Tibial artery (tissue), 4 donors: Measurements from ENCODE around the gene INPP5D.

ENCODE experiments used
- DNase-seq, 2 donors: peaks; one replicate each; pipeline ENCODE4 v3.0.0-alpha.2; 2019
- H3K27ac ChIP-seq, 2 donors: fragments of 200-600 bp; sonication (generic) in 1 of 2; 1 replicate in 1 of 2; 2 replicates in 1 of 2; pipeline ENCODE4 v1.5.1; 2018 to 2019; ENCODE audit warnings: mild to moderate bottlenecking in 1 of 2
- H3K27me3 ChIP-seq, 2 donors: fragments of 200-600 bp; sonication (generic) in 1 of 2; one replicate each; pipeline versions ENCODE4 v1.5.1 to v1.6.0; 2016 to 2019
- H3K36me3 ChIP-seq, 3 donors: fragments of 200-600 bp; sonication (generic) in 2 of 3; one replicate each; pipeline ENCODE4 v1.5.1; 2016 to 2019; ENCODE audit warnings: mild to moderate bottlenecking in 2 of 3
- H3K4me1 ChIP-seq, 4 donors: fragments of 200-600 bp; sonication (generic) in 2 of 4; 1 replicate in 3 of 4; 2 replicates in 1 of 4; pipeline ENCODE4 v1.5.1; 2016 to 2019
- H3K4me3 ChIP-seq, 2 donors: fragments of 200-600 bp; sonication (generic) in 1 of 2; 1 replicate in 1 of 2; 2 replicates in 1 of 2; pipeline ENCODE4 v1.5.1; 2018 to 2019; ENCODE audit warnings: mild to moderate bottlenecking in 2 of 2
- H3K9me3 ChIP-seq, 3 donors: fragments of 200-600 bp; sonication (generic) in 1 of 3; one replicate each; pipeline ENCODE4 v1.5.1; 2016 to 2019
- intact Hi-C: fragments of 100-400 bp; cut with DNase I; formaldehyde crosslinking; loops from one replicate; pipeline ENCODE4 v1.15.0; 2023; ENCODE audit warnings: low total_unique reads
- TF ChIP-seq, protein P1 (sequence below), 2 experiments: fragments of 200-600 bp in 1 of 2; fragments of 450-650 bp in 1 of 2; IDR thresholded peaks; one replicate each; pipeline ENCODE4 v1.5.1; 2017 to 2019; ENCODE audit warnings: antibody characterized with exemption in 2 of 2, mild to moderate bottlenecking in 1 of 2, moderate library complexity in 1 of 2

The INPP5D gene

DNA sequence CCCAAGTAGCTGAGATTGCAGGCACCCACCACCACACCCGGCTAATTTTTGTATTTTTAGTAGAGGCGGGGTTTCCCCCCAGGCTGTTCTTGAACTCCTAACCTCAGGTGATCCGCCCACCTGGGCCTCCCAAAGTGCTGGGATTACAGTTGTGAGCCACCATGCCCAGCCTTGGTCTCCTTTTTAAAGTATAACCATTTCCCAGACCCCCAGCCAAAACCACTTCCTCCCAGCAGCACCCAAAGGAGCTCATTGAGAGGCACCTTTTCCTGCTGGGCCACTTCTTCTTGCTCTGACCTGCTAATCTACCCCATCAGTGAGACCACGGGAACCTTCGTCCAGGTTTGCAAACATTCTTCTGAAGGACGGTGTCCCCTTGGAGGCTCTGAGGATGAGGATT is 69.9 kb downstream of the INPP5D start:
- Histone ChIP-seq H3K4me3 (no peak overlapping the region), H3K27me3 (peaks cover 0 to 21% of the 10 kb centered on the region in 2 donors), H3K4me1 (no peaks in the 10 kb centered on the region), H3K27ac (no peak overlapping the region), H3K36me3 (no peaks in the 10 kb centered on the region), H3K9me3 (no peaks in the 10 kb centered on the region)
- no peak for DNase-seq
- TF ChIP-seq, protein P1, sequence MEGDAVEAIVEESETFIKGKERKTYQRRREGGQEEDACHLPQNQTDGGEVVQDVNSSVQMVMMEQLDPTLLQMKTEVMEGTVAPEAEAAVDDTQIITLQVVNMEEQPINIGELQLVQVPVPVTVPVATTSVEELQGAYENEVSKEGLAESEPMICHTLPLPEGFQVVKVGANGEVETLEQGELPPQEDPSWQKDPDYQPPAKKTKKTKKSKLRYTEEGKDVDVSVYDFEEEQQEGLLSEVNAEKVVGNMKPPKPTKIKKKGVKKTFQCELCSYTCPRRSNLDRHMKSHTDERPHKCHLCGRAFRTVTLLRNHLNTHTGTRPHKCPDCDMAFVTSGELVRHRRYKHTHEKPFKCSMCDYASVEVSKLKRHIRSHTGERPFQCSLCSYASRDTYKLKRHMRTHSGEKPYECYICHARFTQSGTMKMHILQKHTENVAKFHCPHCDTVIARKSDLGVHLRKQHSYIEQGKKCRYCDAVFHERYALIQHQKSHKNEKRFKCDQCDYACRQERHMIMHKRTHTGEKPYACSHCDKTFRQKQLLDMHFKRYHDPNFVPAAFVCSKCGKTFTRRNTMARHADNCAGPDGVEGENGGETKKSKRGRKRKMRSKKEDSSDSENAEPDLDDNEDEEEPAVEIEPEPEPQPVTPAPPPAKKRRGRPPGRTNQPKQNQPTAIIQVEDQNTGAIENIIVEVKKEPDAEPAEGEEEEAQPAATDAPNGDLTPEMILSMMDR (IDR thresholded peaks at IDR 0.05), result no peak
- intact Hi-C loops, result no loop called here

DNA sequence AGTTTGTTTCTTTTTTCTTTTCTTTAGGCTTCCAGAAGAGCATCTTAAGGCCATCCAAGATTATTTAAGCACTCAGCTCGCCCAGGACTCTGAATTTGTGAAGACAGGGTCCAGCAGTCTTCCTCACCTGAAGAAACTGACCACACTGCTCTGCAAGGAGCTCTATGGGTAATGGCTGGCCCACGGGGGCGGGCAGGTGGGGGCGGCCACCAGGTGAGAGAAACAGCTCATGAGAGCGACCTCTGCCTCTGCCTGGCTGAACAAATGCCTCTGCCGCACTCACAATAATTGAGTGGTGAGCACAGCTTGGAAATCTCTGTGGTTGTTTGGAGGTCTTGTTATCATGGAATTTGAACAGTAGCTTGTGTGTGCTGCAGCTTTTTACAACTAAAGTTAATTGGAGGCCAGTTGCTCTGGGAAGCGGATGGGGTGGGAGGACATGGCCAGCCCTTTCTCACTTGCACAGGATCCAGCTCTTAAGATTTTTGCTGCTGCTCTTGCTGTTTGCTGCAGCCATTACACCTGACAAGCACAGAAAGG is 70.4 kb downstream of the INPP5D start:
- H3K4me3 ChIP-seq, result no peak overlapping the region
- no peak for DNase-seq
- no peaks in the 10 kb centered on the region for H3K36me3 ChIP-seq
- H3K27ac ChIP-seq, result no peak overlapping the region
- intact Hi-C loops, result no loop called here
- H3K9me3 ChIP-seq, result no peaks in the 10 kb centered on the region
- TF ChIP-seq, protein P1 (IDR thresholded peaks at IDR 0.05), result no peak
- H3K27me3 ChIP-seq, result peaks cover 0 to 17% of the 10 kb centered on the region in 2 donors
- H3K4me1 ChIP-seq, result no peaks in the 10 kb centered on the region

DNA sequence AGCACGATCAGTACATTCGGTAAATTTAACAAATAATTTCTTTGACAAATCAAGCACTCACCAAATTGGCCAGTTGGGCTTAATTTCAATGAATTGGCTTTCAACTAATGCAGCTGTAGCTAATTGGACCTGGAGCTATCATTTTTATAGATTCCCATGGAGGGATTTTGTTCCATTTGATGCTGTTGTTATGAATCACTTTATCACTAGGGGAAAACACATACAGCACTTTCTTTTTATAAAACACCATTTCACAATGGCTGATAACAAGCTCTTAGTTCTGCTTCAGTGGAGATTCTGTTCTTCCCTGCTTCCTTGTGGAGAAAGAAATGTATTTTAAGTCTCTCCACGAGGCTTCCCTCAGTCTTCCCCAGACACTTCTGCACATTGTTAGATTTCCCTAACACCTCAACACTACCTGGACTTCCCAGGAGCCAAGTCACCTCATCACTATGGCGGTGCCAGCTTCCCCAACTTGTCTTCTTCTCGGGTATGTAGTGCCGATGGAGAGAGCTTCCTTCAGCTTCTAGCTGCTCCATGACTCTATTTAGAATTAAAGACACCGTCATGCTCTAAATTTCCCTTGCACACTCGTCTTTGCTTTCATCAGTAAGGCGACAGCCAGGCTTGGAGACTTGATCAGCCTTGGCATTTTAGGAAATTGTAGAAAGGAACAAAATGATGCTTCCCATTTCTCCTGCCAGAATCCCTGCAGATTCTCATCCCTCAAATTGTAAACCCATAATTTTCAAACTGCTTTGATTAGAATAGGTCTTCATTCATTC is 72.0 kb downstream of the INPP5D start:
- TF ChIP-seq, protein P1 (IDR thresholded peaks at IDR 0.05), result no peak
- DNase-seq, result no peak
- Histone ChIP-seq H3K4me1 (no peaks in the 10 kb centered on the region), H3K27ac (no peak overlapping the region), H3K4me3 (no peak overlapping the region), H3K36me3 (no peaks in the 10 kb centered on the region), H3K27me3 (peaks cover 0 to 17% of the 10 kb centered on the region in 2 donors), H3K9me3 (no peaks in the 10 kb centered on the region)
- intact Hi-C loops, result no loop called here

DNA sequence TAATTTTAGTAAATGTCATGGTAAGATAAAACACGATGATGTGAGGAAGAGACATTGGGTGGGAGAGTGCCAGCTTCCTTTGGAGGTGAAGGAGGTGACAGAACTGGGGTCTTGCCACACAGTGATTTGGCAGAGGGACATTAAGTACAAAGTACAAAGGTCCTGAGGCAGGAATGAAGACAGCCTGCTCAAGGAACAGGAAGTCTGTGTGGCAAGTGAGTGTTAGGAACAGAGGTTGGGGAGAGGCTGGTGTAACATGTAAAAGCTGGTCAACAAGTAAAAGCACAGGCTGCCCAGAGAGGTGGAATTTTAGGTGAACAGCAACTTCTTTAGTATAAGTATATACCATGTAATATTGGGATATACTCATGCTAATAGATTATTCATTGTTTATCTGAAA is 73.1 kb downstream of the INPP5D start:
- H3K4me3 ChIP-seq, result no peak overlapping the region
- H3K36me3 ChIP-seq, result no peaks in the 10 kb centered on the region
- intact Hi-C loops, result no loop called here
- TF ChIP-seq, protein P1 (IDR thresholded peaks at IDR 0.05), result no peak
- H3K9me3 ChIP-seq, result no peaks in the 10 kb centered on the region
- peaks cover 0 to 17% of the 10 kb centered on the region in 2 donors for H3K27me3 ChIP-seq
- no peak overlapping the region for H3K27ac ChIP-seq
- no peaks in the 10 kb centered on the region for H3K4me1 ChIP-seq
- DNase-seq, result no peak

DNA sequence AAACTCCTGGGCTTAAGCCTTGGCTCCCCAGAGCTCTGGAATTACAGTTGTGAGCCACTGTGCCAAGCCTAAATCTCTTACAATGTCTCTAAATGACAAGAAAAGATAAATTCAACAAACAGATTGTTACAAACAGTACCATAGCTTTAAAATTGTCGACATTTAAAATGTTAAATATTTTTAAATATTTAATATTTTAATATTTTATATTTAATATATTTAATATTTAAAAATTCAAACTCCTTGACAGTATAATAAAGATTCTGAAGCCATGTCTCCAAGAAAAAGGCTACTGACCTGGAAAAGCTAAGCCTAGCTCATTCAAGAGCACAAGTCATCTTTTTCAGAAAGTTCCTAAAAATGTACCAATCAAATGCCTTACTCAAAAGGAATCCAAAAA is 75.3 kb downstream of the INPP5D start:
- DNase-seq, result no peak
- Histone ChIP-seq H3K9me3 (no peaks in the 10 kb centered on the region), H3K4me3 (no peak overlapping the region), H3K4me1 (no peaks in the 10 kb centered on the region), H3K36me3 (no peaks in the 10 kb centered on the region), H3K27ac (no peak overlapping the region), H3K27me3 (peaks cover 0 to 16% of the 10 kb centered on the region in 2 donors)
- TF ChIP-seq, protein P1 (IDR thresholded peaks at IDR 0.05), result no peak
- intact Hi-C loops, result no loop called here
